ENCODE results near the gene GINS3.

- TF ChIP-seq CTCF (conservative IDR thresholded peaks at IDR 0.05), result no peak
- no peak for TF ChIP-seq ZFX (IDR thresholded peaks at IDR 0.05)
Measured at GRCh38 chr16:58360041-58360634, 32.1 kb upstream of the GINS3 start.
